Forelimb muscle (tissue), 1 donor: ENCODE data around the gene NUDT9. TPM values are rescaled to one million over a fixed set of nuclear protein-coding genes. Genes with fewer than 3 reads are reported as not detected.
"Not testable (repeated sequence)": the region's sequence is repeated elsewhere in the genome, so short reads cannot be mapped to it uniquely, and the experiment has no call there.

Experiments
- DNase-seq: peaks from one replicate; pipeline ENCODE4 v3.0.0-alpha.2; 2013; ENCODE audit warnings: low read depth
- polyA plus RNA-seq: library from polyadenylated mRNA; unstranded; fragments of 120-200 nt; gene quantifications from one replicate; pipeline ENCODE4 v1.2.1, GENCODE V29; 2013; ENCODE audit not compliant: insufficient read length

The NUDT9 gene
- polyA plus RNA-seq, 1 donor, result 25.3 TPM

DNA sequence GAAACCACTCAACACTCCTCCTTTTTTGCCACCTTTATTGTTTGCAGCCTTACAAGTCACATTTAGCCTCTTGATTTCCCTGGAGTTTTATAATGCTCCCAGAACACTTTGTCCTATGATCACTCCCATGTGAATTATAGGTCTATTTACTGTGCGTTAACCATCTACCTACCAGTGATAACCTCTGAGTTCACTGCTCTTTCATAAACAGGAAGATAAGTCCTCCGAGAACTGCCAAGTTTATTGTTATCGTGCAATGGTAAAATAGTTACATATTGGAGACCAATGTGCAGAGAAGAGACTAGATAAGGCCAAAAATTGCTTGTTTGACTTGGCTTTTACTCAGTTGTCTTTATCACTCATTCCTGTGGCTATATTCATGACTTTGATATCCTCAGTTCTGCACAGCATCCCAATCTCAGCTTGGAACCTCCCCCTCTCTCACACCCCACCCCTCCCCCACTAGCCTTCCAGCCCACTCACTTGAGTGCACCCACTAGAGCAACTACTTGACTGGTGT lies 12.9 kb upstream of the NUDT9 start:
- no peak for DNase-seq

DNA sequence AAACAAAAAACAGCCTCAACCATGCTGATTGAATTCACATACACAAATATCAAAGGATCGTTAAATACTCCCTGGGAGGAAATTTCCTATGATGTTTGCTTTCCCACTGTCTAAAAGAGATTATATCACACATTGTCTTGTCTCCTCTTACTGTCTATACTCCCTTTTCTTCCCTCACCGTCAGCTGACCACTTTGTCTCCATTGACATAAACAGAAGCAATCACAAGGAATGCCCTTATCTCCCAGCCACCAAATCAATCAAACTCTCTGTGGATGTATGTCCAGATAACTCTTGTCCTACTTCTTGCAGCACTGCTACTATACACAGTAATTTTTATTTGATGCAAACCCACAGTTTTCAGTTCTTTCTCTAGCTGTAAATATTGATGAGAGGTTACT lies 12.2 kb upstream of the NUDT9 start:
- DNase-seq, result no peak

DNA sequence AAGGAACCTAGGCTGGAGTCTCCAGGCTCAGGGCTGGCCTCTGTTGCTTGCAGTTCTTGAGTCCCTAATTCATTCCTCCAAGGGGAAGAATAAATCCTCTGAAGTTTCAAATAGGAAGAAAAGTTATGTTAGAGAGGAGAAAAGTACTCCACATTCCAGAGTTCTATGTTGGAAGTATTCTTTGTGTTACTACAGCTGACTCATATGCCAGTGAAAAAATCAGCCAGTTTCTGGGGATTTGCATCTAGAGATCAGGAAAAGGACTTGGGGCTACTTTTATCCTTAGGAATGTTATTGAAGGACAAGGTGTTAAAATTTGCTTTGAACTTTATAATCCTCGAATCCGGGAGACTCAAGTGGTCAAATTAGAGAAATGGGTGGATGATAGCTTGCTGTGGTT lies 11.7 kb upstream of the NUDT9 start:
- DNase-seq, result no peak

DNA sequence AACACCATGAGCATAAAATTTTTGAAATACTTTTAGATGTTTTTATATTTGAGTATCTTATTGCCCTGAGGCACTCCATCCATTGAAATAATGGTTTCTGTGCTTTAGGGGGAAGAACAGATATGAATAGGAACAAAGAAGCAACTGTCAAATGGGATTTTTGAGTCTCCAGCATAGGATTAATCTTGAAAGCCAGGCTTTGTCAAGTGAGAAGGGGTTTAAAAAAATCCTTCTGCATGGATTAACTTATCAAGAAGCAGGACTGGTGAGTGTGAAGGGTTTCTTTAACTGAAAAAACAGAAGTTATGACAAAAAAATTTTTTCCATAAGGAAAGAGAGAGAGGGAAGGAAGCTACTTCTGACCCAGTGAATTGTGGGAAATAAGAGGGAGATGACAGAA lies 7.6 kb upstream of the NUDT9 start:
- no peak for DNase-seq

DNA sequence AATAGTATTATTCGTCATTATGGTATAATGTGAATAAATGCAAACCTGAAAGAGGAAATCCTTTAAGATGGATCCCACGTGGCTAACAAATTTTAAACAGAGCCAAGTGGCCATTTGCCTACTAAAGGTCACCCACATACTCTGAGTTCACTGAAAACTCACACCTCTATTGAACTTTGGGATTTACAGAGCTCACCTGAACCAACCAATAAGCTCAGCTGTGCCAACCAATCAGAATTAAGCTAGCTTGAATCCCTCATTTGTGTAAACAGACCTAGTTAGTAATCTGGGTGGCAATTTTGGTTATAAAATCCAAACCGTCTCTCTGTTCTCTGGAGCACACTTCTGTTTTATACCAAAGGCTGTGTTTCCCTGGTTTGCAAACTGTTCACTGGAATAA lies 5.4 kb upstream of the NUDT9 start:
- DNase-seq, result no peak

DNA sequence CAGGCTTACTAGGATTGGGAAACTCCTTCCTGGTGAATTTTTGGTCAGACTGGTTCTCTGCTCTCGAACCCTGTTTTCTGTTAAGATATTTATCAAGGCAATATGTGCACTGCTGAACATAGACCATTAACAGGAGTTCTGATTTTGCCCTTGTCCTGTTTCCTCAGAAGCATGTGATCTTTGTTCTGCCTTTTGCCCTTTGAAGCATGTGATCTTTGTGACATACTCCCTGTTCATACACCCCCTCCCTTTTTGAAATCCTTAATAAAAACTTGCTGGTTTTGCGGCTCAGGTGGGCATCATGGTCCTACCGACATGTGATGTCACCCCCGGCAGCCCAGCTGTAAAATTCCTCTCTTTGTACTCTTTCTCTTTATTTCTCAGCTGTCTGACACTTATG lies 4.0 kb upstream of the NUDT9 start:
- not testable (repeated sequence) for DNase-seq

DNA sequence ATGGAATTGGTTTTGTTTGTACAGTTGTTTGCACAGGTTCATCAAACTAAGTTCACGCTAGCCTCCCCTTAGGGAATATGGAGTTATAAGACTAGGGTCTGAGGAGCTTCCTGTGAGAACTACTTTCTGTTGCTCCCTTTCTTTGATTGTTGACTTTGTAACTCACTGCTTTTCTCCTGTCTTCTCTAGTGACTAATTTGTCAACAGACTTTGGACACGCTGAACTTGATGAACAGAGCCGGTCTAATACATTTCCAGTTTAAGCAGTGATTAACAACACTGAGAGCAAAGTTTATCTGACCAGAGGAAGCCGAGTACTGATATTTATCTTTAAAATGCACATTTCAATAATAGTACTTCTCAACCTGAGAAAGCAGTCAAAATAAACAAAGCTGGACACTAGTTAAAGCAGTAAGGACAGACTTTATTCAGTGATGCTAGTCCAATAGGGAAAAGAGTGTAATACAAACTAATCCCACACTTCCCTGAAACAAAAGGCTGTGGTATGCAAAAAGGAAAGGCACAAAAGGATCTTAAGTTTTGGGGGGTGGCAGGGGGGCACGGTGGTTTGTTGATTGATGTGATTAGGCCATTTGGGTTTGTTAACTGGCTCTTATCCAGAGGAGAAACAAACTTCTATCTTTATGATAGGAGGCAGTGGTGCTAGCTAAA lies 2.7 kb upstream of the NUDT9 start:
- DNase-seq, result no peak

DNA sequence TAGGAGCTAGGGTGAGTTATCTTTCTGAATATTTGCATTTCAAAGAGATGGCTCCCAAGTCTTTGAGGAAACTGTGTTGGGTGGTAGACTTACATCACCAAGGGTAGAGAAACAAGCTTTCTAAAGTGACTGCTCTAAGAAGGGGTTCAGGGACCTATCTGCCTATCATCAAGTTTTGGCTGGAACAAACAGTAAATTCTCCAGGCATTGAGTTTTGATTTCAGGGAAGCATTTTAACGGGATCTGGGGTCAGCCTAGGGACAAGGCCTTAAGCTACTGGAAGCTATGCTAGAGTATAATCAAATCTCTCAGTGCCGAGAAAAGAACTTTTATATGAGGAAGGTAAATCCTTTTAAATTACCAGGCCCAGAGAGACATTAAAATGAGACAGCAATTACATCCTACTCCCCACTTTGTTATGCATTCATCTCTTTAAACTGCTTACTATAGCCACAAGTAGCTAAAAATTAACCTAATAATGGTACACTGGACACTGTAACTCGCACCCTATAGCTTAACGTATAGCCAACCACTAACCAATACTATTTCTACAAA lies 2.0 kb upstream of the NUDT9 start:
- no peak for DNase-seq

DNA sequence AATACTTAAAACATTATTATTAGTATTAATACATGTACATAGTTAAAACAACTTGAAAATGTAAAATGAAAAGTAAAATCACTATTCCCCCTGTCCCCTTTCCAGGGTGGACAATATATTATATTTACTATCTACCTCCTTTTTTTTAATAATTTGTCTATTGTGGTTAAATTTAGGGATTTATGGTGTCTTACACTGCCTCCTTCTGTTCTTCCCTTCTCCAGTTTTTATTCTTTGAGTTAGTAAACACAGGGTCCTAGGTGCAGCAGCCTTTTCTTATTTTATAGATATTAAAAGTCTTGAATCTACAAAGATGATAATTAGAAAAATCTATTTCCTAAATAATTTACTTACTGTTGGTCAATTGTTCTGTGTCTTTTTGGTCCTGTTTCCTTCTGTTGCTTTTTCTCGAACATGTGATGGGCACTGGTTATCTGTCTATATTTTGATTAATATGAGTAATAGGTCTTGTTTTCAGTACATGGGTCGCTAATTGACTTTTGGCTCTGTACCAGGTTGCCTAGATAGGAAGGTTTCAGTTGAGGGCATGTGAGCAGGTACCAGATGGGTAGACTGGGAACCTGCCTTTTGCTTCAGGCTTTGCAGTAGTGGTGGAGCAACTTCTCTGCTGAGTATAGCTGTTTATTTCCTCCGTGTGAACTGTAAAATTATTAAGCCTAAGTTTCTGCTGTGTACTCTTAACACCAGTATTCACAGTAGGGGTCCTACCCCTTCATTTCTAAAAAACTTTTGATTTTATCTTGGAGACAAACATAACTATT lies 1.1 kb downstream of the NUDT9 start:
- DNase-seq, result no peak

DNA sequence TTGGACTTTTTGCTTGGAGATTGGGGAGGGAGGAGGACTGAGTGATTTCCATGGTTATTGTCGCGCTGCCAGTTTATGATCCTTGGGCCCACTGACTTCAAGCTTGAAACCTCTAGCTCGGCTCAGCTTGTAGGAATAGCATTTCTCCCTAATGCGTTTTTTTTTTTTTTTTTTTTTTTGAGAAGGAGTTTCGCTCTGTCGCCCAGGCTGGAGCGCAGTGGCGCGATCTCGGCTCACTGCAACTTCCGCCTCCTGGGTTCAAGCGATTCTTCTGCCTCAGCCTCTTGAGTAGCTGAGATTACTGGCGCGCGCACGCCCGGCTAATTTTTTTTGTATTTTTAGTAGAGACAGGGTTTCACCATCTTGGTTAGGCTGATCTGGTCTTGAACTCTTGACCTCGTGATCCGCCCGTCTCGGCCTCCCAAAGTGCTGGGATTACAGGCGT lies 1.7 kb downstream of the NUDT9 start:
- DNase-seq, result not testable (repeated sequence)

DNA sequence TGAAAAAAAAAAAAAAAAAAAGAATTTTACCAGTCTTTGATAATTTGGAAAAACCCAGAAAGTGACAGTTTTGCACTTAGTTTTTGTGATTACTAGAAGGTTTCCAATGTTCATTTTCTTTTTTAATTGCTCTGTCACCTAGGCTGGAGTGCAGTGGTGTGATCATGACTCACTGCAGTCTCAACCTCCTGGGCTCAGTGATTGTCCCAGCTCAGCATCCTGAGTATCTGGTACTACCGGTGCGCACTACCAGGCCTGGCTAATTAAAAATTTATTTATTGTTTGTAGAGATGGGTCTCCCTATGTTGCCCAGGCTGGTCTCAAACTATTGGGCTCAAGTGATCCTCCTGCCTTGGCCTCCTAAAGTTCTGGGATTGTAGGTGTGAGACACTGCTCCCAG lies 3.3 kb downstream of the NUDT9 start:
- DNase-seq, result no peak

DNA sequence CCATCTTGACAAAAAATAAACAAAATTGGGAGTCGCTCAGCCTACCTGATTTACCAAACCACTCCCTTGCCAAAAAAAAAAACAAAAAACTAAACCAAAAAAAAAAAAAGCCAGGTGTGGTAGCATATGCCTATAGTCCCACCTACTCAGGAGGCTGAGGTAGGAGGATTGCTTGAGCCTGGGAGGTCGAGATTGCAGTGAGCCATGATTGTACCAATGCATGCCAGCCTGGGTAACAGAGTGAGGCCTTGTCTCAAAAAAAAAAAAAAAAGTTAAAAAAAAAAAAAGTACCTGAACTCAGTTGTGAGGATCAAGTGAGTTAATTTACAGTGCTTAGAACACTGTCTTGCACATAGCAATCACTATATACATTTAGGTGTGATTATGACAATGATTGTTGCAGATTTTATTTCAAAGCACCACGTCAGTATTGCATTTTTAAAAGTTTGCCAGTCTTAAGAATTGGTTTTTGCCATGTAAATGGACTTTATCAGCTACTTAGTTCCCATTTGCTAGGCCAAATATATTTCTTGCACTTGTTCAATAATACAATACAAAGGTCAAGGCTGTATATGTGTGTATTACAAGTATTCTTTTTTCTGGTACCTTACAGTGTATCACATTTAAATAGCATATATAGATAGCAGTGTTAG lies 4.6 kb downstream of the NUDT9 start:
- DNase-seq, result no peak

DNA sequence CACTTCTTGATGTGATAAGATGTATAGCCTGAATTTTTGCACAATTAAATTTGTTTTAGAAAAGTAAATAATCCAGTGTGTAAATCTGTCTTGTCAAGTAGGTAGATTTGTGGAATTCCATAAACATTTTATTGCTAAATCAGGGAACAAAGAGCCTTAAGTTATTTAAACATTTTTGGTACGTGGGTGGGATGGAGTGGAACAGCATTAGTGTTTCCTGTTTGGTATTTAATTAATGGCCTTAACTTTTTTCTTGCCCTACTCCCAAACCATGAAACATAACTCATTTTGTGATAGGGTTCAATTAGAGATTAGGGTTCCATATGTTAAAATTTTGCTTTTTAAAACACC lies 5.1 kb downstream of the NUDT9 start:
- DNase-seq, result no peak

DNA sequence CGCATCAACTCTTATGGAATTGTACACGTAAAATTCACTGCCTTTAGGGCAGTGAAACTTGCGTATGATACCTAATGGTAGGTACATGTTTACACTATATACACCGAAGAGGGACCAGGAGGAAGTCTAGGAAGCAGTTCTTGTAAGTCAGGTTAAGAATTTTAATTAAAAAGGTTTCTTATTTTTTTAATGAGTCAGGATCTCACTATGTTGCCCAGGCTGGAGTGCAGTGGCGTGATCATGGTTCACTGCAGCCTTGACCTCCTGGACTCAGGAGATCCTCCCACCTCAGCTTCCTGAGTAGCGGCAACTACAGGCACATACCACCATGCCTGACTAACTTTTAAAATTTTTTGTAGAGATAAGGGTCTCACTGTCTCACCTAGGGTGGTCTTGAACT lies 6.6 kb downstream of the NUDT9 start:
- DNase-seq, result no peak

DNA sequence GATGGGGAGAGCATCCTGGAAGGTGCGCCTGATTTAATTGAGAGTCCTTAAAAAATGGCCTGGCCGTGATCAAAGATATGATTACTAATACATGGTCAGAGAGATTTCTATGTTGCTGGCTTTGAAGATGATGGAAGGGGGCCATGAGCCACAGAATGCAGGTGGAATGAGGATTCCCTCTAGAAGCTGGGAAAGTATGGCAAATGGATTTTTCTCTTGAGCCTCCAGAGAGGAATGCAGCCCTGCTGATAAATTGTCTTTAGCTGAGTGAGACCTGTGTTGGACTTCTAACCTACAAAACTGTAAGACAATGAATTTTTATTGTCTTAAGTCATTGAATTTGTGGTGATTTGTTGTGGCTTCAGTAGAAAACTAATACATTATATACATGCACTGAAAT lies 7.7 kb downstream of the NUDT9 start:
- no peak for DNase-seq

DNA sequence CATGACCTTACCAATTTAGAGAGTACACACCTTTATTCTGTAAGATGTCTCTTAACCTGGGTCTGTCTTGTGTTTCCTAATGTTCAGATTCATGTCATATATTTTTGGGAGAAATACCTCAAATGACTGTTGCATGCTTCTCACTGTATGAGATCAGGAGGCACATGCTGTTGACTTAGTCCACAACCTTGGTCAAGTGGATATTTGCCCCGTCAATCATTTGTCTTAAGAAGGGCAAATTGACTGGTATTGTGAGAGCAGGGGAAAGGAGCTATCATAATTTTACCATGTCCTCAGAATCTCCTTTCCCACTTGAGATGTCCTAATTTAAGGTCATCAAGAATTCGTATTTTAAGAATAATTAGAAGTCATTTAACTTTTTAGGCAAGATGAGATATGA lies 11.0 kb downstream of the NUDT9 start:
- DNase-seq, result no peak

DNA sequence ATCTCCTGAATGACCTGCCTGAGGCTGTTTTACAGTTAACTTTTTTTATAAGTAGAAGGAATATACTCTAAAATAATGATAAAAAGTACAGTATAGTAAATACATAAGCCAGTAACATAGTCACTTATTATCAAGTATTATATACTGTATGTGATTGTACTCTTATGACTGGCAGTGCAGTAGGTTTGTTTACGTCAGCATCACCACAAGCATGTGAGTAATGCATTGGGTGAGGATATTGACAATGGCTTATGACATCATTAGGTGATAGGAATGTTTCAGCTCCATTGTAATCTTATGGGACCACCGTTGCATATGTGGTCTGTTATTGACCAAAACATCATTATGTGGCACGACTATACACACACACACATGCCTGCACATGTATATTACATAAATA lies 20.5 kb downstream of the NUDT9 start:
- DNase-seq, result no peak

DNA sequence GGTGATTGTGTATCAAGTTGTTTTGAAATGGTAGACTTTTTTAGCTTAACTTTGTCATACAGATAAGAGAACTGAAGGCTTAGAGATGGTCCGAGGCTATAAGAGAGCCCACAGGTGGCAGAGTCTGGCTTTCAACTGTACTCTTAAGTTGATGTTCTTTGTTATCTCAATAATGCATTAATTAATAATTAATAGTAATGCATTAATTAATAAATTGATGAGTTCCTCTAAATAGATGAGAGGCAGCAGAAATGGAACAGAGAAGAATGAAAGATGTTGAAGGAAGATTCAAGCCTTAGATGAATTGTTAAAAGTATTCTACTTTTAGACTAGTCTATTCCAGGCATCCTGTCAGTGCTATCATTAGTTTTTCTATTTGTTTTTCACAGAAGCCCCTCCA lies 22.4 kb downstream of the NUDT9 start:
- DNase-seq, result no peak

DNA sequence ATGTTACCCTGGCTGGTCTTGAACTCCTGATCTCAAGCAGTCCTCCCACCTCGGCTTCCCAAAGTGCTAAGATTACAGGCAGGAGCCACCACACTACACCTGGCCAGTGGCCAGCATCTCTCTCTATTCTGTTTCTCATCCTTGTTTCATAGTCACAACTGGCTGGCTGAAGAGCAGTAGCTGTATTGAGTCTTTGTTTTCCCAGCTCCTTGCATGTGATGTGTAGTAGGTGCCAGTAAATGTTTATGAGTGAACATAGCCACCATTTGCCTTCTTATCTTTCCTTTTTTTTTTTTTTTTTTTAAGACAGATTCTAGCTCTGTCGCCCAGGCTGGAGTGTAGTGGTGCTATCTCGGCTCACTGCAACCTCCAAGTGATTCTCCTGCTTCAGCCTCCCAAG lies 23.6 kb downstream of the NUDT9 start:
- DNase-seq, result no peak

DNA sequence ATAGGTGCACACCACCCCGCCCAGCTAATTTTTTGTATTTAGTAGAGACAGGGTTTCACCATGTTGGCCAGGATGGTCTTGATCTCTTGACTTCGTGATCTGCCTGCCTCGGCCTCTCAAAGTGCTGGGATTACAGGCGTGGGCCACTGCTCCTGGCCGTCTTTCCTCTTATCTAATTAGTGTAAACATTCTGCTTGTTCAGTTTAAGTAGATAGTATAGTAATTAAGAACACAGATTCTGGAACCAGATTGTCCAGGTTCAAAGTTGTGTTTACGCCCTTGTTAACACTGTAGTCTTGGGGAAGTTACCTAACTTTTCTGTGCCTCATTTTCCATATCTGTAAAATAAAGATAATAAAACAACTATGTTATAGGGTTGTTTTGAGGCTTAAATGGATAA lies 24.0 kb downstream of the NUDT9 start:
- not testable (repeated sequence) for DNase-seq

DNA sequence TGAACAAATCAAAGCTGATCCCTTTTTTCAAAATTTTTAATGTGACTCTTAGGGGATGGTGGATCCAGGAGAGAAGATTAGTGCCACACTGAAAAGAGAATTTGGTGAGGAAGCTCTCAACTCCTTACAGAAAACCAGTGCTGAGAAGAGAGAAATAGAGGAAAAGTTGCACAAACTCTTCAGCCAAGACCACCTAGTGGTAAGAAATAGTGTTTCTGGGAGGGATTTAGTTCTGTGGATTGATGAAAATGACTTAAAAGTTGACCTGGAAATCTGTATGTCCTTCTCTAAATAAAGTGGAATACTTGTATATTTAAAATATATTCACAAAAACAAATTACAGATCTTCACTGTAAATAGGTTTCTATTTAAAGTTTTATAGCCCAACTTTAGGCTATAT lies 29.2 kb downstream of the NUDT9 start:
- DNase-seq, result no peak

DNA sequence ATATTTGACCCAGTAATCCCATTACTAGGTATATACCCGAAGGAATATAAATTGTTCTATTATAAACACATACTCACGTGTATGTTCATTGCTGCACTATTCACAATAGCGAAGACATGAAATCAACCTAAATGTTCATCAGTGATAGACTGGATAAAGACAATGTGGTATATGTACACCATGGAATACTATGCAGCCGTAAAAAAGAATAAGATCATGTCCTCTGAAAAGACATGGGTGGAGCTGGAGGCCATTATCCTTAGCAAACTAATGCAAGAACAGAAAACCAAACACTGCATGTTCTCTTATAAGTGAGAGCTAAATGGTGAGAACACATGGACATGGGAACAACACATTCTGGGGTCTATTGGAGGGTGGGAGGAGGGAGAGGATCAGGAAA lies 36.5 kb downstream of the NUDT9 start:
- DNase-seq, result no peak

DNA sequence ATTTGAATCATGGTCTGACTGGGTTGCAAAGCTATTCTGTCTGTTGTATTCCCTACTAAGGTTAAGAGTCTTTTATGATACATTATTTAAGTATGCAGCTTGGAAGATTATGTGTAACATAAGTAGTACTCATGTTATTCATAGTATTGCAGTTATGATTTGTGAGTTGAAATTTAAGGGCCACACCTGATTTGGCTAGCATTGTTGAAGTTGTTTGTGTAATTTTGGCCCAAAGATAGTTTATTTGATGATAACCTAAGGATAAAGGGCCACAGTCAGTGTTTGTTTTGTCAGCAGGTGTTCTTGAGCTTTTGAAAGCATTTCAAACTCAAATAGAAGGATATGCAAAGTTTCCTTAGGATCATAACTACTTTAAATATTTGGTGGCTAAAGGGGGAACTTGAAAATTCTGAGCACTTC lies 38.9 kb downstream of the NUDT9 start:
- DNase-seq, result no peak
